Activated CD4-positive, alpha-beta T cell treated with anti-CD3 and anti-CD28 coated beads for 36 hours (primary cell): ENCODE measurements around the gene TCF7L2. TPM values are rescaled to one million over a fixed set of nuclear protein-coding genes. Genes with fewer than 3 reads are reported as not detected.
A peak's percentile ranks its signal among the peaks of the same experiment; 100 is the strongest.

Experiments
- ATAC-seq: fragments of 200-7000 bp; cut with Tn5 transposase; one replicate; pipeline ENCODE4 v1.10.0; 2021; ENCODE audit warnings: mild to moderate bottlenecking, moderate library complexity
- CTCF ChIA-PET: fragments of 350-600 bp; sonication (Branson Sonifier 250); formaldehyde crosslinking; loops from one replicate; lab custom pipeline; 2021; ENCODE audit warnings: antibody characterized with exemption; lab: Charles Lee
- POLR2A ChIA-PET: fragments of 350-600 bp; sonication (Branson Sonifier 250); formaldehyde crosslinking; loops from one replicate; lab custom pipeline; 2021; ENCODE audit warnings: antibody characterized with exemption, inconsistent platforms; lab: Charles Lee
- DNase-seq: peaks from one replicate; pipeline ENCODE4 v3.0.0-alpha.2; 2020
- H3K27ac Mint-ChIP-seq: one replicate; pipeline ENCODE4 v1.8.0; 2021; ENCODE audit warnings: mixed read lengths
- H3K27me3 Mint-ChIP-seq: one replicate; pipeline ENCODE4 v1.8.0; 2021; ENCODE audit warnings: mixed read lengths
- H3K36me3 Mint-ChIP-seq: one replicate; pipeline ENCODE4 v1.8.0; 2021; ENCODE audit warnings: low read depth, mixed read lengths
- H3K4me1 Mint-ChIP-seq: one replicate; pipeline ENCODE4 v1.8.0; 2021; ENCODE audit warnings: mixed read lengths
- H3K4me3 Mint-ChIP-seq: one replicate; pipeline ENCODE4 v1.8.0; 2021; ENCODE audit warnings: mild to moderate bottlenecking, moderate library complexity, mixed read lengths
- H3K9me3 Mint-ChIP-seq: one replicate; pipeline ENCODE4 v1.8.0; 2021; ENCODE audit warnings: low read depth, mixed read lengths
- intact Hi-C, 2 experiments: fragments of 100-400 bp; cut with DNase I in 1 of 2; cut with micrococcal nuclease in 1 of 2; formaldehyde crosslinking; loops; one replicate each; pipeline versions ENCODE4 v1.14.2 to v1.15.1; 2022 to 2024; cut with DNase I, micrococcal nuclease
- total RNA-seq, 2 experiments: library from RNA; stranded (reverse); gene quantifications; one replicate each; pipeline ENCODE4 v1.2.3, GENCODE V29; 2021

Gene TCF7L2
- total RNA-seq, 2 experiments from 2014 or later: 0.87 to 1.7 TPM

- Mint-ChIP-seq H3K4me1 (peaks cover 17% of the 10 kb centered on the region), H3K27ac (peak overlapping the region; percentile 48), H3K36me3 (peaks cover 2% of the 10 kb centered on the region), H3K4me3 (no peak overlapping the region), H3K27me3 (no peaks in the 10 kb centered on the region), H3K9me3 (peaks cover 3% of the 10 kb centered on the region)
- ChIA-PET POLR2A (interaction anchor here (1.0 kb wide), 1 partner anchor 143 kb away, joined by 4 read pairs; no protein-coding TSS in a partner anchor), CTCF (no interaction called here)
- ATAC-seq (peak; percentile 57), DNase-seq (no peak)
- intact Hi-C loops: loop anchor here in 1 of 2 experiments (10.0 kb wide), 1 partner anchor 109 kb away; no protein-coding TSS in a partner anchor
Measured at GRCh38 chr10:113093188-113094113, 143.4 kb downstream of the TCF7L2 start.

- intact Hi-C loops: loop anchor here in 1 of 2 experiments (10.0 kb wide), 1 partner anchor 109 kb away; no protein-coding TSS in a partner anchor
- no peak for DNase-seq
- Mint-ChIP-seq H3K9me3 (peaks cover 3% of the 10 kb centered on the region), H3K27ac (peak overlapping the region; percentile 48), H3K4me3 (no peak overlapping the region), H3K27me3 (no peaks in the 10 kb centered on the region), H3K36me3 (peaks cover 2% of the 10 kb centered on the region), H3K4me1 (peaks cover 17% of the 10 kb centered on the region)
- POLR2A ChIA-PET: interaction anchor here (0.6 kb wide), 1 partner anchor 33 kb away, joined by 3 read pairs; no protein-coding TSS in a partner anchor
- CTCF ChIA-PET: no interaction called here
- peak; percentile 49 for ATAC-seq
Measured at GRCh38 chr10:113094114-113094486, 144.1 kb downstream of the TCF7L2 start.

DNA sequence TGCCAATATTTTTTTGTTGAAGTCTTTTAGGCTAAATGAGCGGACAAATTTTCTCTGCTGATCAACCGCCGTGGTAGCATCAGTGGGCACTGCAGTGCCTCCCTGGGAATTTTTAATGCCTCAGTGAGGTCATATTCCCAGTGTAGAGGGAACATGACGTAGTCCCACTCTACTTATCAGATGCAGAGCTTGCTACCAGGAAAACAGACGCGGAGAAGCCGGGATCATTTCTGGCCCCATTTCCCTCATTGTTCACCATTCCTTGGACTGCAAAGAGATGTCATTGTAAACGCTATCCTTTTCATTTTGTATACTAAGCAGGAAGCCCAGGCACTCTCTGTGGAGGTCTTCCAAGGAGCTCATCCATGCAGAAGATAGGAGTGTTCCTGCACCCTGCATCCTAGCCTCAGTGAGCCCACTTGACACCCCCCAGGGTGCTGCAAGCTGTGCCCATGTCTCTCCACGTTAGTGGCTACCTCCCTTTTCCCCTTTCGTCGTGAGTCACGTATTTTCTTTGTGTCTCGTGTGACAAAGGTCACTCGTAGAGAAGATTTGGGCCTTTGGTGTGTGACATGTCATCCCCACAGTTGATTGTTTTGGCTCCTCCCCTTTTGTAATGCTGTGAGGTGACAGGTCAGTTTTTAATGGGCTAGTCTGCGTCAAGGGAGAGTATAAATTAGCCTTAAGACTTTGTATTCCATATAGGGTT, 145.5 kb downstream of the TCF7L2 start:
- POLR2A ChIA-PET: no interaction called here
- CTCF ChIA-PET: no interaction called here
- H3K4me3 Mint-ChIP-seq: no peak overlapping the region
- ATAC-seq (no peak), DNase-seq (no peak)
- peaks cover 17% of the 10 kb centered on the region for H3K4me1 Mint-ChIP-seq
- peaks cover 3% of the 10 kb centered on the region for H3K9me3 Mint-ChIP-seq
- no peak overlapping the region for H3K27ac Mint-ChIP-seq
- H3K27me3 Mint-ChIP-seq: no peaks in the 10 kb centered on the region
- intact Hi-C loops: loop anchor here in 1 of 2 experiments (10.0 kb wide), 1 partner anchor 111 kb away; no protein-coding TSS in a partner anchor
- H3K36me3 Mint-ChIP-seq: peaks cover 2% of the 10 kb centered on the region

GRCh38 chr10:113096128-113096996, 146.3 kb downstream of the TCF7L2 start:
- ATAC-seq (no peak), DNase-seq (no peak)
- Mint-ChIP-seq H3K36me3 (peaks cover 2% of the 10 kb centered on the region), H3K27me3 (no peaks in the 10 kb centered on the region), H3K9me3 (peaks cover 3% of the 10 kb centered on the region), H3K4me1 (peaks cover 17% of the 10 kb centered on the region), H3K4me3 (no peak overlapping the region), H3K27ac (no peak overlapping the region)
- ChIA-PET POLR2A (no interaction called here), CTCF (no interaction called here)
- intact Hi-C loops: loop anchor here in 1 of 2 experiments (10.0 kb wide), 1 partner anchor 112 kb away; no protein-coding TSS in a partner anchor

DNA sequence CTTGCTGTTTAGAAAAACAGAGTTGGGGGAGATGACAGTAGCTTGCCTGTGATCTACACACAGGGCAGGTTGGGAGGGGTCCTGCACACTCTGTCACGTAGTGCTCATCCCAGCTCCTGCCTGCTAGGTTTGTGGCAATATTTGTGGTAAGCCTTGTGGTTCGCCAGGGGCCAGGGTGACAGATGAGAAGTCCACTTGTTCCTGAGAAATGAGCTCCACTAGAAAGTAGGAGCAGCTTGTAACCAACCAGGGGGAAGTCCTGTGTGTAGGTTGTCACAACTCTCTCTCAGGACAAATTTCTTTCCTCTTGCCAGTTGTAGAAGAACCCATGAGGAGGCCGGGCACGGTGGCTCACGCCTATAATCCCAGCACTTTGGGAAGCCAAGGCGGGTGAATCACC, 147.0 kb downstream of the TCF7L2 start:
- POLR2A ChIA-PET: no interaction called here
- Mint-ChIP-seq H3K36me3 (peaks cover 2% of the 10 kb centered on the region), H3K4me1 (peaks cover 17% of the 10 kb centered on the region), H3K4me3 (no peak overlapping the region), H3K27me3 (no peaks in the 10 kb centered on the region), H3K9me3 (peaks cover 3% of the 10 kb centered on the region), H3K27ac (no peak overlapping the region)
- intact Hi-C loops: loop anchor here in 1 of 2 experiments (10.0 kb wide), 1 partner anchor 112 kb away; no protein-coding TSS in a partner anchor
- DNase-seq (no peak), ATAC-seq (no peak)
- CTCF ChIA-PET: no interaction called here

DNA sequence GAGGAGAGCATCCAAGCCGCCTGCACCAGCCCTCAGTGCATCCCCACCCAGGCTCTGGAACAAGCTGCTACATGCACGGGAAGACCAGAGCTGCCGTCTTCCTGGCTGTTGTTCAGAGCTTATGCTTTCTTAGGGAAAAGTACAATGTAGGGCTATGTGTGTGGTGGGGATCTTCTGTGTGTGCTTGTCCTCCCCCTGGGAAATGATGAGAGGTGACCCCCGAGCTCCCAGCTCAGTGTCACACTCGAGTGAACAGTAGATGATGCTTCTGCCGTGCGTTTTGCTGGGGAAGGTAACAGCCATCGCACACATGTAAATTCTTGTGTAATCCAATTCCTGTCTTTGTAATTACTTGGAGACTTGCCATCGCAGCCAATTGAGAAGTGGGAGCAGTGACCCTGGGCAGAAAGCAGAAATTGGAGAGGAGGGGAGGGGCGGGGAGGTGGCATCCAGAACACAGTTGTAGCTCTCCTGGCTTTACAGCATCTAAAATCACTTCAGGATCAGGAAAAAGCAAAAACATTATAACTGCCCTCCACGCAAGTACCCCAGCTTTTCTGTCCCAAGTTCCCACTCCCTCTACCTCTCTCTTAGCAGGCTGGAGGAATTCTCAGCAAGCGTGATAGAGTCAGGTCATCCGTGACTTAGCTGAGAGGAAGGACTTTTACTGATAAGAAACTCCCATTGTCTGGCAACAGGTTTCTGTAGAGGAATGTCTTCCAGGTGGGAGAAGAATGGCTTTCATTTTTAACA, 149.6 kb downstream of the TCF7L2 start:
- Mint-ChIP-seq H3K4me1 (peaks cover 1% of the 10 kb centered on the region), H3K27ac (no peak overlapping the region), H3K4me3 (no peak overlapping the region), H3K27me3 (no peaks in the 10 kb centered on the region), H3K9me3 (no peaks in the 10 kb centered on the region), H3K36me3 (no peaks in the 10 kb centered on the region)
- DNase-seq: no peak
- ATAC-seq: no peak
- ChIA-PET POLR2A (no interaction called here), CTCF (interaction anchor here (0.7 kb wide), 1 partner anchor 27 kb away, joined by 3 read pairs; no protein-coding TSS in a partner anchor)
- intact Hi-C loops: loop anchor here in 1 of 2 experiments (10.0 kb wide), 1 partner anchor 115 kb away; no protein-coding TSS in a partner anchor

DNA sequence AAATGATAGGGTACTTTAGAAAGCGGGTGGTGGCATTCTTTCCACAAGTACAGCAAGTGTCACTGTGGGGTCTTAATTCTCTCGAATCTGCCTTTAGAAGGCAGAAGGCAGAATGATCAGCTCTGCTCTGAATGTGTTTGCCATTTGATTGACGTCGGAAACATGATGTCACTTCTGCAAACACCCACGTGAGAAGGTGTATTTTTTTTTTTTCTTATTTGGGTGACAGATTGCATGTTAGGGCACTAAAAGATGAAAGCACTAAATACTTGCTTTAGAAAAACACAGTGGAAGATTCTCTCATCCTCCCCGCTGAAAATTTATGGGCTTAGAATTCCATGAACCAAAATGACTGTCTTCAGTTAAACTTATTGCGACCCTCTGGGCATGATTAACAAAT, 150.2 kb downstream of the TCF7L2 start:
- H3K27ac Mint-ChIP-seq: no peak overlapping the region
- H3K27me3 Mint-ChIP-seq: no peaks in the 10 kb centered on the region
- no peak for ATAC-seq
- H3K9me3 Mint-ChIP-seq: no peaks in the 10 kb centered on the region
- no peak for DNase-seq
- CTCF ChIA-PET: interaction anchor here (0.7 kb wide), 1 partner anchor 27 kb away, joined by 3 read pairs; no protein-coding TSS in a partner anchor
- H3K4me1 Mint-ChIP-seq: no peaks in the 10 kb centered on the region
- intact Hi-C loops: no loop called here
- no peaks in the 10 kb centered on the region for H3K36me3 Mint-ChIP-seq
- H3K4me3 Mint-ChIP-seq: no peak overlapping the region
- POLR2A ChIA-PET: no interaction called here

- ATAC-seq (no peak), DNase-seq (no peak)
- no peak overlapping the region for H3K4me3 Mint-ChIP-seq
- no peaks in the 10 kb centered on the region for H3K9me3 Mint-ChIP-seq
- intact Hi-C loops: no loop called here
- H3K36me3 Mint-ChIP-seq: no peaks in the 10 kb centered on the region
- POLR2A ChIA-PET: no interaction called here
- no peak overlapping the region for H3K27ac Mint-ChIP-seq
- CTCF ChIA-PET: interaction anchor here (0.7 to 1.7 kb wide), 2 partner anchors 8 to 125 kb away, joined by 3 to 4 read pairs; no protein-coding TSS in a partner anchor
- no peaks in the 10 kb centered on the region for H3K4me1 Mint-ChIP-seq
- no peaks in the 10 kb centered on the region for H3K27me3 Mint-ChIP-seq
Measured at GRCh38 chr10:113103131-113103840, 153.2 kb downstream of the TCF7L2 start.

- POLR2A ChIA-PET: no interaction called here
- no peaks in the 10 kb centered on the region for H3K9me3 Mint-ChIP-seq
- CTCF ChIA-PET: no interaction called here
Measured at GRCh38 chr10:113104047-113104446, 154.0 kb downstream of the TCF7L2 start.

More at GRCh38 chr10:113104047-113104446, 154.0 kb downstream of the TCF7L2 start:
- no peak overlapping the region for H3K27ac Mint-ChIP-seq
- ATAC-seq (no peak), DNase-seq (no peak)
- no peaks in the 10 kb centered on the region for H3K4me1 Mint-ChIP-seq
- no peaks in the 10 kb centered on the region for H3K27me3 Mint-ChIP-seq
- no peak overlapping the region for H3K4me3 Mint-ChIP-seq
- intact Hi-C loops: no loop called here
- H3K36me3 Mint-ChIP-seq: no peaks in the 10 kb centered on the region
